Thyroid gland (tissue), 4 donors: ENCODE measurements around the gene TNNC2.

Source experiments
- CTCF ChIP-seq, 6 experiments: fragments of 200-600 bp in 3 of 6; fragments of 450-650 bp in 3 of 6; sonication (generic) in 3 of 6; IDR thresholded peaks; one replicate each; pipeline ENCODE4 v1.5.1; 2016 to 2019; ENCODE audit warnings: antibody characterized with exemption in 6 of 6, mild to moderate bottlenecking in 2 of 6, inconsistent platforms in 1 of 6, moderate library complexity in 1 of 6
- POLR2A ChIP-seq, 2 donors: fragments of 450-650 bp; IDR thresholded peaks; one replicate each; pipeline ENCODE4 v1.6.1; 2017; ENCODE audit warnings: antibody characterized with exemption in 2 of 2, mild to moderate bottlenecking in 2 of 2, moderate library complexity in 1 of 2

GRCh38 chr20:45817376-45818194, 9.5 kb downstream of the TNNC2 start:
- no peak for TF ChIP-seq CTCF (IDR thresholded peaks at IDR 0.05)
- TF ChIP-seq POLR2A (IDR thresholded peaks at IDR 0.05), result no peak
